IMR-90 (cell line): ENCODE data around the gene GRM4.

ENCODE experiments used
- BHLHE40 ChIP-seq: fragments of 150-350 bp; IDR thresholded peaks from 2 replicates; pipeline ENCODE4 v1.6.1; 2016; ENCODE audit warnings: mild to moderate bottlenecking, low read depth, low read length
- CTCF ChIP-seq: conservative IDR thresholded peaks from 2 replicates; pipeline ENCODE4 v1.5.1; 2012; ENCODE audit warnings: mild to moderate bottlenecking, low read depth, low read length, improper control_type of control experiment
- MAZ ChIP-seq: IDR thresholded peaks from 2 replicates; pipeline ENCODE4 v1.6.1; 2012; ENCODE audit warnings: low read depth, mild to moderate bottlenecking, low read length, improper control_type of control experiment, moderate library complexity, borderline replicate concordance
- POLR2A ChIP-seq: IDR thresholded peaks from 2 replicates; pipeline ENCODE4 v1.6.1; 2012; ENCODE audit warnings: mild to moderate bottlenecking, low read depth, low read length
- RAD21 ChIP-seq: IDR thresholded peaks from 2 replicates; pipeline ENCODE4 v1.6.1; 2012; ENCODE audit warnings: low read length, improper control_type of control experiment
- RCOR1 ChIP-seq: IDR thresholded peaks from 2 replicates; pipeline ENCODE4 v1.6.1; 2012; ENCODE audit warnings: mild to moderate bottlenecking, low read length, improper control_type of control experiment; ENCODE audit not compliant: insufficient replicate concordance
- RFX5 ChIP-seq: IDR thresholded peaks from 2 replicates; pipeline ENCODE4 v1.8.0; 2012; ENCODE audit warnings: low read depth, mild to moderate bottlenecking, low read length, moderate library complexity
- USF2 ChIP-seq: fragments of 150-350 bp; IDR thresholded peaks from 2 replicates; pipeline ENCODE4 v1.6.1; 2017; ENCODE audit warnings: mild to moderate bottlenecking, antibody characterized with exemption, low read length, low read depth

- TF ChIP-seq CTCF: no peak
- no peak for TF ChIP-seq RCOR1
- no peak for TF ChIP-seq POLR2A
- no peak for TF ChIP-seq MAZ
- TF ChIP-seq BHLHE40: no peak
- no peak for TF ChIP-seq RFX5
- TF ChIP-seq USF2: no peak
- no peak for TF ChIP-seq RAD21
Measured at GRCh38 chr6:34099878-34100277, 46.0 kb downstream of the GRM4 start.
